ENCODE measurements around the gene LMO7. TPM values are rescaled to one million over a fixed set of nuclear protein-coding genes. Genes with fewer than 3 reads are reported as not detected.

The LMO7 gene
- total RNA-seq, 1 experiment from 2014 or later: 18.5 TPM

DNA sequence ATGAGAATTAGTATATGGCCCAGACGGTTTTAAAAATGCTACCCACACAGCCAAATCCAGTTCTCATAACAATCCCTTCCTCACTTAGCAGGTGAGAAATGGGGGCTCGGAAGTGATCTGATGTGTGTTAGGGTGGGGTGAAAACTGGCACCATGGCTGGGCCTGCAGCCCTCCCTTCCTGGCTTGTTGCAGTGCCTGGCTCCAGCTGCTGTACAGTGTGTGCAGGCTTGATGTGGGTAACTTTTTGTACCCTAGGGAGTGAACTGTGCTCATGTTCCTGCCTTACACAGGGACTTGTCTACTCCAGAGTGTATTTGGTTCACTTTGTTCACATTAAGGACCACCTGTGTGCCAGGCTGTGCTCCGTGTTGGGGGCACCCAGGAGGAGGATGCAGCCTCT, 177.2 kb downstream of the LMO7 start:
- no peaks in the 10 kb centered on the region for H3K9me3 Mint-ChIP-seq
- H3K36me3 Mint-ChIP-seq: no peaks in the 10 kb centered on the region
- no peaks in the 10 kb centered on the region for H3K27me3 Mint-ChIP-seq (ENCODE audit: low read depth)
- ChIA-PET CTCF (no interaction called here), POLR2A (no interaction called here)
- H3K4me3 Mint-ChIP-seq: no peak overlapping the region
- peaks cover 12% of the 10 kb centered on the region for H3K4me1 Mint-ChIP-seq
- no peak for DNase-seq (ENCODE audit: low spot score)
- no peak for ATAC-seq
- TF ChIP-seq MXD4 (CRISPR knock-in tag; IDR thresholded peaks at IDR 0.05; ENCODE audit: borderline replicate concordance): no peak
- no peak for TF ChIP-seq TCF7 (CRISPR knock-in tag; IDR thresholded peaks at IDR 0.05; ENCODE audit: low read depth)
- TF ChIP-seq OVOL2 (CRISPR knock-in tag; IDR thresholded peaks at IDR 0.05; ENCODE audit: borderline replicate concordance): no peak
- TF ChIP-seq, protein P1, sequence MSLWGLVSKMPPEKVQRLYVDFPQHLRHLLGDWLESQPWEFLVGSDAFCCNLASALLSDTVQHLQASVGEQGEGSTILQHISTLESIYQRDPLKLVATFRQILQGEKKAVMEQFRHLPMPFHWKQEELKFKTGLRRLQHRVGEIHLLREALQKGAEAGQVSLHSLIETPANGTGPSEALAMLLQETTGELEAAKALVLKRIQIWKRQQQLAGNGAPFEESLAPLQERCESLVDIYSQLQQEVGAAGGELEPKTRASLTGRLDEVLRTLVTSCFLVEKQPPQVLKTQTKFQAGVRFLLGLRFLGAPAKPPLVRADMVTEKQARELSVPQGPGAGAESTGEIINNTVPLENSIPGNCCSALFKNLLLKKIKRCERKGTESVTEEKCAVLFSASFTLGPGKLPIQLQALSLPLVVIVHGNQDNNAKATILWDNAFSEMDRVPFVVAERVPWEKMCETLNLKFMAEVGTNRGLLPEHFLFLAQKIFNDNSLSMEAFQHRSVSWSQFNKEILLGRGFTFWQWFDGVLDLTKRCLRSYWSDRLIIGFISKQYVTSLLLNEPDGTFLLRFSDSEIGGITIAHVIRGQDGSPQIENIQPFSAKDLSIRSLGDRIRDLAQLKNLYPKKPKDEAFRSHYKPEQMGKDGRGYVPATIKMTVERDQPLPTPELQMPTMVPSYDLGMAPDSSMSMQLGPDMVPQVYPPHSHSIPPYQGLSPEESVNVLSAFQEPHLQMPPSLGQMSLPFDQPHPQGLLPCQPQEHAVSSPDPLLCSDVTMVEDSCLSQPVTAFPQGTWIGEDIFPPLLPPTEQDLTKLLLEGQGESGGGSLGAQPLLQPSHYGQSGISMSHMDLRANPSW (CRISPR knock-in tag; conservative IDR thresholded peaks at IDR 0.05; ENCODE audit: low read depth): no peak
- TF ChIP-seq, protein P2, sequence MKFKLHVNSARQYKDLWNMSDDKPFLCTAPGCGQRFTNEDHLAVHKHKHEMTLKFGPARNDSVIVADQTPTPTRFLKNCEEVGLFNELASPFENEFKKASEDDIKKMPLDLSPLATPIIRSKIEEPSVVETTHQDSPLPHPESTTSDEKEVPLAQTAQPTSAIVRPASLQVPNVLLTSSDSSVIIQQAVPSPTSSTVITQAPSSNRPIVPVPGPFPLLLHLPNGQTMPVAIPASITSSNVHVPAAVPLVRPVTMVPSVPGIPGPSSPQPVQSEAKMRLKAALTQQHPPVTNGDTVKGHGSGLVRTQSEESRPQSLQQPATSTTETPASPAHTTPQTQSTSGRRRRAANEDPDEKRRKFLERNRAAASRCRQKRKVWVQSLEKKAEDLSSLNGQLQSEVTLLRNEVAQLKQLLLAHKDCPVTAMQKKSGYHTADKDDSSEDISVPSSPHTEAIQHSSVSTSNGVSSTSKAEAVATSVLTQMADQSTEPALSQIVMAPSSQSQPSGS (CRISPR knock-in tag; IDR thresholded peaks at IDR 0.05; ENCODE audit: borderline replicate concordance, low read depth): no peak
- TF ChIP-seq ZNF416 (CRISPR knock-in tag; IDR thresholded peaks at IDR 0.05): no peak
- no peak for TF ChIP-seq NR1H2 (CRISPR knock-in tag; IDR thresholded peaks at IDR 0.05)
- no peak for TF ChIP-seq ZNF138 (CRISPR knock-in tag; conservative IDR thresholded peaks at IDR 0.05)
- no peak for TF ChIP-seq ZNF219 (CRISPR knock-in tag; IDR thresholded peaks at IDR 0.05; ENCODE audit: borderline replicate concordance)
- TF ChIP-seq SMAD3 (CRISPR knock-in tag; IDR thresholded peaks at IDR 0.05; ENCODE audit: borderline replicate concordance): no peak
- TF ChIP-seq NR3C1 (CRISPR knock-in tag; conservative IDR thresholded peaks at IDR 0.05; ENCODE audit: low read depth): no peak
- no peak for TF ChIP-seq EMX1 (CRISPR knock-in tag; IDR thresholded peaks at IDR 0.05)
- no peak overlapping the region for H3K27ac Mint-ChIP-seq

GRCh38 chr13:75818179-75818967, 182.2 kb downstream of the LMO7 start:
- Mint-ChIP-seq H3K9me3 (no peaks in the 10 kb centered on the region), H3K4me3 (no peak overlapping the region), H3K27ac (no peak overlapping the region; the same call in 1 of the 2 replicates), H3K36me3 (peaks cover 7% of the 10 kb centered on the region), H3K4me1 (peaks cover 29% of the 10 kb centered on the region), H3K27me3 (ENCODE audit: low read depth) (no peaks in the 10 kb centered on the region)
- peak; percentile 29; the same call in 1 of the 2 replicates for ATAC-seq
- ChIA-PET CTCF (no interaction called here), POLR2A (no interaction called here)
- DNase-seq (ENCODE audit: low spot score): no peak
- TF ChIP-seq, protein P1 (CRISPR knock-in tag; conservative IDR thresholded peaks at IDR 0.05; ENCODE audit: low read depth): no peak
- TF ChIP-seq, protein P2 (CRISPR knock-in tag; IDR thresholded peaks at IDR 0.05; ENCODE audit: borderline replicate concordance, low read depth): no peak
- TF ChIP-seq NFATC4 (CRISPR knock-in tag; IDR thresholded peaks at IDR 0.05): no peak
- no peak for TF ChIP-seq AFF4 (CRISPR knock-in tag; IDR thresholded peaks at IDR 0.05; ENCODE audit: borderline replicate concordance)
- TF ChIP-seq, protein P3, sequence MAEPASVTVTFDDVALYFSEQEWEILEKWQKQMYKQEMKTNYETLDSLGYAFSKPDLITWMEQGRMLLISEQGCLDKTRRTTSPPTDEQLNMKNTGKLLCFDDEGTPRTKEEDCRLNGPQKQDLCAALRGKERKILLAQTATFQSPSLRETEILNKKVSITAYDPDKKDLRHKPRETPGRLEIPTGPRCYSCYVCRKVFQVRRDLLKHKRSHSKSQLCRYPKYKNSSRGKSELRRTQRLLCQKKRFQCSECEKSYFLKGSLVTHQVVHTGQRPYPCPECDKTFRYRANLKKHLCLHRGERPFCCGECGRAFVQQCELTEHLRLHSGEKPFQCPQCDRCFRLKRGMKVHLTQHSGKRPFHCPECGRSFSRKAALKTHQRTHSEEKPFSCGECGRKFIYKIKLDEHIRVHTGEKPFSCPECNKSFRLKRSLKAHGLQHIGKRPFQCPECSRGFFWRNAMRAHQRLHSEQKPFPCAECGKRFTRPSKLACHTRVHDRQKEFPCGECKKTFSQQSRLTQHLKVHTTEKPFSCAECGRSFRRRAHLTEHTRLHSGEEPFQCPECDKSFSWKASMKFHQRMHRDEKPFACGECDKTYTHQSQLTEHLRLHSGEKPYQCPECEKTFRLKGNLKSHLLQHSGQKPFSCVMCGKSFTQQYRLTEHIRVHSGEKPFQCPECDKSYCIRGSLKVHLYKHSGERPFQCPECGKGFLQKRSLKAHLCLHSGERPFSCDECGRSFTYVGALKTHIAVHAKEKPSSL (CRISPR knock-in tag; conservative IDR thresholded peaks at IDR 0.05): no peak
- TF ChIP-seq MXD4 (CRISPR knock-in tag; IDR thresholded peaks at IDR 0.05; ENCODE audit: borderline replicate concordance): no peak
- no peak for TF ChIP-seq TP53 (CRISPR knock-in tag; IDR thresholded peaks at IDR 0.05)
- no peak for TF ChIP-seq ESRRA (CRISPR knock-in tag; IDR thresholded peaks at IDR 0.05; ENCODE audit: borderline replicate concordance)

Measured in WTC11 (cell line).